ENCODE measurements around the gene CBFA2T3. TPM values are rescaled to one million over a fixed set of nuclear protein-coding genes. Genes with fewer than 3 reads are reported as not detected.
A peak's percentile ranks its signal among the peaks of the same experiment; 100 is the strongest.
"Not testable (repeated sequence)": the region's sequence is repeated elsewhere in the genome, so short reads cannot be mapped to it uniquely, and the experiment has no call there.

Gene CBFA2T3
- total and polyA plus RNA-seq, 8 donors, result 3.8 to 10.4 (median 5.4) TPM

DNA sequence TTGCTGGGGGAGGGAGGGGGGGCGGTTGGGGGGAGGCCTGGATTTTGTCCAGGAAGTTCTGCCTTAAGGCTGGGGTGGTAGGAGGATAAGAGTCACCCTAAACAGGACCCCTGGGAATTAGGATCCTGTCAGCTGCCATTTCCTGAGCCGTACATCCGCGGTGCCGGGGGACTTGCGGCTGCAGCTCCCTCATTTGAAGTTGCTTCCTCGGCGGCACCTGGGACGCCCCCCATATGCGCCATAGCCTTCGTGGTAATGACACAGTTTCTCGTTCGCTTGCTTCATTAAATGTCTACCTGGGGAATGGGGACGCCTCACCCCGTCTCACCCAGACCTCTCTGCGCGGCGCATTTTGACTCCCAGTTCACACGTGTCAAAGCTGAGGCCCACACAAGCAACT is 55.4 kb downstream of the CBFA2T3 start:
- Histone ChIP-seq H3K4me1 (peaks cover 20 to 49% of the 10 kb centered on the region in 2 donors), H3K27me3 (peaks cover 0 to 23% of the 10 kb centered on the region in 2 donors), H3K36me3 (no peaks in the 10 kb centered on the region), H3K27ac (peak overlapping the region; percentile 58 to 66), H3K9me3 (no peaks in the 10 kb centered on the region), H3K4me3 (no peak overlapping the region)
- DNase-seq, result no peak
- no peak for ATAC-seq
- intact Hi-C loops (cut with DNase I), result no loop called here
- TF ChIP-seq, protein P1, sequence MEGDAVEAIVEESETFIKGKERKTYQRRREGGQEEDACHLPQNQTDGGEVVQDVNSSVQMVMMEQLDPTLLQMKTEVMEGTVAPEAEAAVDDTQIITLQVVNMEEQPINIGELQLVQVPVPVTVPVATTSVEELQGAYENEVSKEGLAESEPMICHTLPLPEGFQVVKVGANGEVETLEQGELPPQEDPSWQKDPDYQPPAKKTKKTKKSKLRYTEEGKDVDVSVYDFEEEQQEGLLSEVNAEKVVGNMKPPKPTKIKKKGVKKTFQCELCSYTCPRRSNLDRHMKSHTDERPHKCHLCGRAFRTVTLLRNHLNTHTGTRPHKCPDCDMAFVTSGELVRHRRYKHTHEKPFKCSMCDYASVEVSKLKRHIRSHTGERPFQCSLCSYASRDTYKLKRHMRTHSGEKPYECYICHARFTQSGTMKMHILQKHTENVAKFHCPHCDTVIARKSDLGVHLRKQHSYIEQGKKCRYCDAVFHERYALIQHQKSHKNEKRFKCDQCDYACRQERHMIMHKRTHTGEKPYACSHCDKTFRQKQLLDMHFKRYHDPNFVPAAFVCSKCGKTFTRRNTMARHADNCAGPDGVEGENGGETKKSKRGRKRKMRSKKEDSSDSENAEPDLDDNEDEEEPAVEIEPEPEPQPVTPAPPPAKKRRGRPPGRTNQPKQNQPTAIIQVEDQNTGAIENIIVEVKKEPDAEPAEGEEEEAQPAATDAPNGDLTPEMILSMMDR (IDR thresholded peaks at IDR 0.05), result no peak

DNA sequence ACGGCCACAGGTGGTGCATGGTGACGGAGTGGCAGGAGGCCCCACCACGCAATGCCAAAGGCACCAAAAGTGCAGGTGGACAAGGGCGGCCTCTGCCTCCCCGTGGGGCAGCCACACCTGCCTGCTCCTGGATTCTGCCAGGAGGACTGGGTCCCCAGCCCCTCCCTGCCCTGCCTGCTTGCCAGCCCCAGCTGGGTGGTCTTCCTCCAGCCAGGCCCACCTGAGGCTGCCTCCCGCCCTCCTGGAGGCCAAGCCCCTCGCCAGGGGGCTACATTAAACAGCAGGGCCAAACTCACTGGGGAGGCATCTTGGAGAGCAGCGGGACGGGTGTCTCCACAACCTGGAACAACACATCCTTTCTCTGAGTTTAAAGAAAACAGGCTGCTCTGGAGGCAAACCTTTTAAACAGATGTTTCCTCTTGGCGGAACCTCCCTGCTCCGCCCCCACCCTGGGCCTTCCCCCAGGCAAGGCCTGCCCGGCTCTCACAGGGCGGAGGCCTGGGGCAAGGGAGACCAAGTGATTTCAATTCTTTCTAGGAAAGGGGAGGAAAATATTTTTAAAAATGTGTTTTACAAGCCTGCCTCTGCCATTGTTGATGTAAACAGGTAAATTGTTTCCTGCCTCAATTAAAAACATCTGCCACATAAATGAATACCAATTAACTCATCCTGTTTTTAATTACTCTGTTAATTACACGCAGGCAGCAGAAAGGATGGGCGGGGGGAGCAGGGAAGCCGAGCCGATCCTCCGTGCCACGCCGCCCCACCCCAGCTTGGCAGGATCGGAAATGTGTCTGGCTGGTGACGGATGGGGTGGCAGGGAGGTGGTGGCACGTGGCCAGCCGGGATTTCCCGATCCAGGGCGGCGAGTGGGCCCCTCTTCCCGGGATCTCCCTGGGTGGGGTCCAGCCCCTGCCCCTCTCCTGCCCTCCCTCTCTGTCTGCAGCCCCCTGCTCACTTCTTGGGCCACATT is 56.1 kb downstream of the CBFA2T3 start:
- Histone ChIP-seq H3K36me3 (no peaks in the 10 kb centered on the region), H3K27me3 (peaks cover 0 to 21% of the 10 kb centered on the region in 2 donors), H3K9me3 (no peaks in the 10 kb centered on the region), H3K27ac (peak overlapping the region; percentile 58 to 66), H3K4me1 (peaks cover 20 to 49% of the 10 kb centered on the region in 2 donors), H3K4me3 (no peak overlapping the region)
- TF ChIP-seq, protein P1 (IDR thresholded peaks at IDR 0.05), result no peak
- peak; percentile 72 for ATAC-seq
- intact Hi-C loops (cut with DNase I), result no loop called here
- peak in 2 of 4 donors; percentile 68 to 83 for DNase-seq

DNA sequence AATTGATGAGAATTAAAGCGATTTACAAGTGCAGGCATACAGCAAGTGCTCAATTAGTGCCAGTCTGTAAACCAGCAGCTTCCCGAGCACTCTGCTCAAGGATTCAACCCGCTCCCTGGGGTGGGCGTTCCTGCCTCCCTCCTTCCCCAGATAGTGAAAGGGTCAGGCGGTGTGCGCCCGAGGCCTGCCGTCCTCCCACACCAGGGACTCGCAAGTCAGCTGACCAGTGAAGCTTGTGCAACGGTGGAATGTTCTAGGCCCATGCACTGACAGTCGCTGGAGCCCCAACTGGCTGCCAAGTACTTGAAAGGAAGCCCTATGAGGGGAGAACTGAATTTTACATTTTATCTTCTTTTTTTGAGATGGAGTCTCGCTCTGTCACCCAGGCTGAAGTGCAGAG is 57.1 kb downstream of the CBFA2T3 start:
- Histone ChIP-seq H3K4me1 (peaks cover 20 to 44% of the 10 kb centered on the region in 2 donors), H3K4me3 (no peak overlapping the region), H3K36me3 (no peaks in the 10 kb centered on the region), H3K27me3 (peaks cover 0 to 21% of the 10 kb centered on the region in 2 donors), H3K9me3 (no peaks in the 10 kb centered on the region), H3K27ac (no peak overlapping the region)
- intact Hi-C loops (cut with DNase I), result no loop called here
- TF ChIP-seq, protein P1 (IDR thresholded peaks at IDR 0.05), result no peak
- ATAC-seq (no peak), DNase-seq (no peak)

DNA sequence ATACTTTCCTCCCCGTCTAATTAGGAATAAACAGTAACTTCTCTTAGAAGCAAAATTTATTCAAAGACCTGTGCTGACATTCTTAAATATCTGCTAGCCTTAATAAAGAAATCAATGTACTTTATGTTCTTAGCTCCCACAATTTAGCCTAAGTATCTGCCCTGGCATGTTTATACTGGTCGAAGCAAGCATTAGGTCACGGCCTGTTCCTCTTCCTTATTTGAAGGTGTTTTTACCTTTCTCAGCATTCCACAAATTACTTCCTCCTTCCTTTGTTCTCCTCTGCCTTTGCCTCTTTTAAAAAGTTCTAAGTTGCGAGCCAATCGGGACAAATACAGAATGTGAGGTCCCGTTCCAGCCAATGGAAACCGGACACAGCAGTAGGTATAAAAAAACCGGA is 58.1 kb downstream of the CBFA2T3 start:
- DNase-seq, result not testable (repeated sequence)

DNA sequence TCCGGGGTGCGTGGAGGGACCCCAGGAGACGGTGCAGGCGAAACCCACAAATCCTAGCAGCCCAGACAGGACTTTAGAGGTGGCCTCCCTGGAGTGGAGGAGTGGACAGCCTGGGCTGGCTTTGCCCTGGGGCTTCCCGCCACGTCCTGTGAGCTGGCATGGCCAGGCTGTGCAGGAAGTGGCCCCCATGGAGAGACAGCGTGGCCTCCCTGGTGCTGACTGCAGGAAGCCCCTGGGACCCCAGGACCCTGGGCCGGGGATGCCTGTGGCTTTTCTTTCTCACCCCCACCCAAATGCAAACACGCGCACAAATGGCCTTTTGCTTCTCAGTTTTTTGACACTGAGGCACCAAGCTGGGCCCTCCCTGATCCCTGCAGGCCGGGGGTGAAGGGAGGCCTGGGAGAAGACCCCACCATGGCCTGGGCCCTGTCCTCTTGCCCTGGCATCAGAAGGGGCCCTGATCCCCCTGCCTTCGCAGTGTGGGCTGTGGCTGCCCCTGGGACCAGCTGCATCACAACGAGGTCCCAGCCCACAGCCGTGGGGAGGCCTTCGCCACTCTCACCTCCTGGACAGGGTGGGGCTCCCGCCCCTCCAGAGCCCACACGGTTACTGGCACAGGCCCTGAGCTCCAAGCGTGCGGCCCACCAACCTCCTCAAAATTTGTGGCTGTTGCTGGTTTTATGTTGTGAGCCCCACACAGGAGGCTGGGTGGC is 58.9 kb downstream of the CBFA2T3 start:
- TF ChIP-seq, protein P1 (IDR thresholded peaks at IDR 0.05), result no peak
- H3K4me3 ChIP-seq, result no peak overlapping the region
- H3K4me1 ChIP-seq, result peaks cover 20 to 32% of the 10 kb centered on the region in 2 donors
- no peak overlapping the region for H3K27ac ChIP-seq
- intact Hi-C loops (cut with DNase I), result no loop called here
- DNase-seq, result no peak
- peaks cover 0 to 13% of the 10 kb centered on the region in 2 donors for H3K27me3 ChIP-seq
- no peaks in the 10 kb centered on the region for H3K36me3 ChIP-seq
- H3K9me3 ChIP-seq, result no peaks in the 10 kb centered on the region
- ATAC-seq, result no peak

More for the DNA sequence above, 58.1 kb downstream of the CBFA2T3 start:
- H3K36me3 ChIP-seq; H3K9me3 ChIP-seq; H3K4me3 ChIP-seq; intact Hi-C loops (cut with DNase I); ATAC-seq; H3K27ac ChIP-seq: not testable (repeated sequence)
- peaks cover 20 to 38% of the 10 kb centered on the region in 2 donors for H3K4me1 ChIP-seq
- peaks cover 0 to 14% of the 10 kb centered on the region in 2 donors for H3K27me3 ChIP-seq
